ENCODE measurements around the gene VPS37C.
"Not testable (repeated sequence)": the region's sequence is repeated elsewhere in the genome, so short reads cannot be mapped to it uniquely, and the experiment has no call there.

GRCh38 chr11:61180205-61180604 lies 19.0 kb upstream of the VPS37C start:
- TF ChIP-seq CTCF (conservative IDR thresholded peaks at IDR 0.05); ZFX (IDR thresholded peaks at IDR 0.05): not testable (repeated sequence)
